Mucosa of rectum (tissue), 2 donors: ENCODE data around the gene KMT2C.
"Not testable (repeated sequence)": the region's sequence is repeated elsewhere in the genome, so short reads cannot be mapped to it uniquely, and the experiment has no call there.

Experiments used
- H3K27ac ChIP-seq, 2 donors: one replicate each; pipeline ENCODE4 v1.7.0; 2013; ENCODE audit warnings: inconsistent platforms in 2 of 2, low read depth in 2 of 2, low read length in 2 of 2
- H3K27me3 ChIP-seq, 2 donors: one replicate each; pipeline ENCODE4 v1.7.0; 2013; ENCODE audit warnings: low read length in 2 of 2; ENCODE audit not compliant: control insufficient read depth in 2 of 2, insufficient read depth in 2 of 2
- H3K36me3 ChIP-seq, 2 donors: one replicate each; pipeline ENCODE4 v1.7.0; 2013; ENCODE audit warnings: low read length in 2 of 2; ENCODE audit not compliant: control insufficient read depth in 2 of 2, insufficient read depth in 2 of 2
- H3K4me1 ChIP-seq, 2 donors: one replicate each; pipeline ENCODE4 v1.7.0; 2013; ENCODE audit warnings: low read length in 2 of 2, mild to moderate bottlenecking in 1 of 2; ENCODE audit not compliant: control insufficient read depth in 2 of 2, insufficient read depth in 2 of 2
- H3K4me3 ChIP-seq, 2 donors: one replicate each; pipeline ENCODE4 v1.7.0; 2013; ENCODE audit warnings: low read length in 2 of 2
- H3K9ac ChIP-seq, 2 donors: one replicate each; pipeline ENCODE4 v1.7.0; 2013; ENCODE audit warnings: low read length in 2 of 2, low read depth in 1 of 2, mild to moderate bottlenecking in 1 of 2
- H3K9me3 ChIP-seq, 2 donors: one replicate each; pipeline ENCODE4 v1.7.0; 2013; ENCODE audit warnings: low read length in 2 of 2; ENCODE audit not compliant: control insufficient read depth in 2 of 2
- donor health status: healthy.
- donor health status: Normal muscosa, but diverticular disease.

KMT2C gene

DNA sequence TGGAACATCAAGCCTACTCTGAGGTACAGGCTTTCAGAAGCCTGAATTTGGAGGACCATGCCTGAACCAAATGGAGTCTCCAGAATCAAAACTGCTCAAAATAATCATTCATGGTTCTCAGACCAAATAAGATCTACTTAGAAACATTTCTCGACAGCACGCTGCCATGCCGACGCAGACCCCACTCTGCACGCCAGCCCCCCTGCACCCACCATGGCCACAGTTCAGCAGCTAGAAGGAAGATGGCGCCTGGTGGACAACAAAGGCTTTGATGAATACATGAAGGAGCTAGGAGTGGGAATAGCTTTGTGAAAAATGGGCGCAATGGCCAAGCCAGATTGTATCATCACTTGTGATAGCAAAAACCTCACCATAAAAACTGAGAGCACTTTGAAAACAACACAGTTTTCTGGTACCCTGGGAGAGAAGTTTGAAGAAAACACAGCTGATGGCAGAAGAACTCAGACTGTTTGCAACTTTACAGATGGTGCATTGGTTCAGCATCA, 6.6 kb upstream of the KMT2C start:
- Histone ChIP-seq H3K9me3 (no peaks in the 10 kb centered on the region), H3K36me3 (no peaks in the 10 kb centered on the region), H3K9ac (no peak overlapping the region), H3K27me3 (no peaks in the 10 kb centered on the region), H3K4me1 (peaks cover 0 to under 1% of the 10 kb centered on the region in 2 donors), H3K27ac (no peak overlapping the region), H3K4me3 (no peak overlapping the region)

DNA sequence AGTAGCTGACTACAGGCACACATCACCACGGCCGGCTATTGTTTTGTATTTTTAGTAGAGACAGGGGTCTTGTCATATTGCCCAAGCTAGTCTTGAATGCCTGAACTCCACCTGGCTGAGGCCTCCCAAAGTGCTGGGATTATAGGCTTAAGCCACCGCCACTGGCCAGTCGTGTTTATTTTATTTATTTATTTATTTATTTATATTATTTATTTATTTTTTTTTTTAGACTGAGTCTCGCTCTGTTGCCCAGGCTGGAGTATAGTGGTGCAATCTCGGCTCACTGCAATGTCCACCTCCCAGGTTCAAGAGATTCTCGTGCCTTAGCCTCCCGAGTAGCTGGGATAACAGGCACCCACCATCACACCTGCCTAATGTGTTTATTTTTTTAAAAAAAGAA, 6.0 kb upstream of the KMT2C start:
- H3K9me3 ChIP-seq, H3K36me3 ChIP-seq, H3K27me3 ChIP-seq, H3K9ac ChIP-seq, H3K4me1 ChIP-seq, H3K27ac ChIP-seq, H3K4me3 ChIP-seq: not testable (repeated sequence)

DNA sequence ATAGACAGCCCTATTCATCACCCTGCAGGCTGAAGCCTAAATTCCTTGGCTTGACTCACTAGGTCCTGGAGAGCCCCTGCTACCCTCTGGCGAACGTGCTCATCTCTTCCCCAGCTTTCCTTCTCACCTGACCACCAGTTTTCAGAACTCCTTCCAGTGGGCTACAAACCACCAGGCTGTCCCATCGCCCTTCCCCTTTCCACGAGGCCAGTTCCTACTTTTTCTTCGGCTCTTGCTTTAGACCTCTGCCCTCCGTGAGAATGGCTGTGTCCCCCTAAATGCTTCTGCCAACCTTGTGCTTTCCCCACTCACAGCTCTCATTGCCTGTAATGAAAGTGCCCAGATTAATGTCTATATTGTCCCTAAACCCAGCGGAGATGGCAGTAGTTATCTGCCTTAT, 5.4 kb upstream of the KMT2C start:
- not testable (repeated sequence) for H3K27ac ChIP-seq, H3K9ac ChIP-seq, H3K9me3 ChIP-seq, H3K36me3 ChIP-seq, H3K4me3 ChIP-seq, H3K27me3 ChIP-seq, H3K4me1 ChIP-seq

DNA sequence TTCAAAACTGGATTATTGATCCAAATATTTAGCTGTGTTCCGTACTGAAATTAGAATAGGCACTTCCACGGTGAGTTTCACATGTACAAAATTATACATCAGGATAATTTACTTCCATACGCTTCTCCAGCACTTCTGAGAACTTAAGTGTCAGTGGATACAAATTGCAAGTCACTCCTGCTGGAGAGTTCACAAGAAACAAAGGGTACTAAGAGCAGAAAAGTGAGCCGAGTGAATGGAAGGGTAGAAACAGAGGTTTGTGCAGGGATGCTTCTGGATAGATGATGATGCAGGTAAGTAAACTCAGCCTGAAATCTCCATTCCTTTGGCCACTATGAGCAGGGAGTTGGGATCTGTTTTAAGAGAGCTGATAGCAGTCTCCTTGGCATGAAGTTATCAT, 2.2 kb upstream of the KMT2C start:
- H3K4me3 ChIP-seq, H3K9me3 ChIP-seq, H3K27ac ChIP-seq, H3K4me1 ChIP-seq, H3K9ac ChIP-seq, H3K36me3 ChIP-seq, H3K27me3 ChIP-seq: not testable (repeated sequence)

DNA sequence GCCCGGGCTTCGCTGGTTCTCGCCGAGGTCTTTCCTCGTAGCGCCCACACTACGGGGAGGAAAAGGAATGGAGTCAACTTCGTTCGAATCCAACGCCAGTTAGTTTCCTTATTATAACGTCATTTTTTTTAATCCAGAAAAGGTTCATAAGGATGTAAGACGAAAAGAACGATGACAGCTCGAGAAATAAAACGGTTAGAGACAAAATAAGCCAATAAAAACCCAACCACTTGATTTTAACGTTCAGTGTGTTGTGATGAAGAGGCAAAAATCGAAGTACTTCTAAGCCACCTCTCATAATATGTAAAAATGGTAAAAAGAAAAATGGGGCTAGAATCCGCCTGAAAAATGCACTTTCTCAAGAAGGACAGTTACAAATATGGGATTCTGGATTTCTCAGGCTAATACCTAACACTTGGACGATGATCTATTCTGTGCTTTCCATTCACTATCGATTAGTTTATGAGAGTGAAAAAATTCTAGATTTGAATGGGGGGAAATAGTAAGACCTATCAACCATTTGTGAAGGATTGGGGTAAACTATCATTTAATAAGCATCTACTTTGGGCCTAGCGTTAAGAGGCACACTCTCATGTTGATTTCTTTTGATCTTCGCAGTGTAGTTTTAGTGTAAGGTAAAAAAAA, 1.2 kb upstream of the KMT2C start:
- not testable (repeated sequence) for H3K27me3 ChIP-seq, H3K36me3 ChIP-seq, H3K4me1 ChIP-seq, H3K9me3 ChIP-seq
- Histone ChIP-seq H3K9ac (peak overlapping the region; percentile 76 to 80), H3K4me3 (peak overlapping the region; percentile 69 to 72), H3K27ac (peak overlapping the region; percentile 89 to 90)

DNA sequence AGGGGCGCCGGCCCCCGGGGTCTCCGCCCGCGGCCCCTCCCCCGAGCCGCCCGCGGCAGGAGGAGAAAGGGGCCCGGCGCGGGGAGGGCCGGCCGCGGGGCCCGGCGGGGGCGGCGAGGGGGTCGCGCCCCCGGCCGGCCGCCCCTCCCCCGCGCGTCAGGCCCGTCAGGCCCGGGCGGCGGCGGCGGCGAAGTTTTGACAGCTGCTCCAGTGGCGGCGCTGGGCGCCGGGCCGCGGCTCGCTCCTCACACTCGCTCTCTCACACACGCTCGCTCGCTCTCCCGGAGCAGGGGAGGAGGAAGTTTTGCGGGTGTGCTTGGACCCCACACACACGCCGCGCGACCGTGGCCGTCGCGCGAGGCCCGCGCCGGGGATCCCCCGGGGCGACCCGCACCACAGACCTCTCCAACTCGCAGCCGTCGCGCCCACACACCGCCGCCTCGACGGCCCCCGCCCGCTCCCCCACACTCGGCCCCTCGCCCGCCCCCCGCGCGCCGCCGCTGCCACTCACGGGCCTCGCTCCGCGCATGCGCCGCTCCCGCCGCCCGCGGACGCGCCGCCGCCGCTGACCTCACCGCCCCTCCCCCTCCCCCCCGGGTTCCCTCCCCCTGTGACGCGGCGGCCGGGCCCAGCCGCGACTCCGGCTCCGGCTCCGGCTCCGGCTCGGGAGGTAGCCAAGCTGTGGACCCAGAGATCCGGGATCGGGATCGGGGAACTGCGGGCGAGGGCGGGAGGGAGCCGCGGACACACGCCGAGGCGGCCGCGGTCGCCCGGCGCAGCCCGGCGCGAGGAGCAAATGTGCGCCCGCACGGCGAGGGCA, 518 bp upstream of the KMT2C start:
- Histone ChIP-seq H3K4me1 (peaks cover 6 to 8% of the 10 kb centered on the region in 2 donors), H3K4me3 (peak overlapping the region; percentile 69 to 74), H3K27ac (peak overlapping the region; percentile 97 to 98)

DNA sequence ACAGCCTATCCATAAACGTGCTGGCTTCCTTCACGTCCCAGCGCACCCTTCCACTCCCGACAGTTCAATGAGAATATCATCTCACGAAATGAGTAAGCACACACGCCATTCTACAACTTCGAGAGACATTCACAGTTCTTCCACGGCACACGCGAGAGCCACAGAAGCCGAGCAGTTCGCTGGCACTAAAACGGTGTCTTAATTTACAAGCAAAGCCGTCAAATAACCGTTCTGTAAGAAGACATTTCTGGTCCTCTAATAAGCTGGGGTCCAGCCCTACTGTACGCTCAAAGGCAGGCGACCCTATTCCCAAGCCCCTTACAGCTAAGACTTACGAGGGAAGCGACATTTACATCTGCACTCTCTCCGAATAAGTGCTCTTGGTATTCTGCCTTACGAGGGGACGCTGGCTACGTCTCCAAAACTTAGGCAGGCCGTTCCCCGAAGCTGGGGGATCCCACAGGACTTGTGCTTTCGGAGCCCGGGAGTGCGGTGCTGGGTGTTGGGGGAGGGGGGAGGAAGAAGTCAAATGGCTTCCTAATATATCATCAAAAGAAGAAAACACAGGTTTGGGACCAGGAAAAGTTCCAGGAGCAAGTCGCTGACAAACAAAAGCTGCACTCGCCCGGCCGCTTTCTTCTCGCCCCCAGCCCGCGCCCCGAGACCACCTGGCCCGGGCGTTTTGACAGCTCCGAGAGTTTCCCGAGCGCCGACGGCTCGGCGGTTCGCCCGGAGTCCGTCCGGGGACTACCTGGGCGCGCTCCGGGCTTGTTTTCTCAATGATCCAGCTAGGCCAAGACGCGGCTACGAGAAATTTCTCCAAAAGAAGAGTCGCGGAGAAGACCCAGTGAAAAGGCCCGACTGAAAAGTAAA, 1.1 kb downstream of the KMT2C start:
- H3K27me3 ChIP-seq, H3K4me1 ChIP-seq, H3K9me3 ChIP-seq, H3K36me3 ChIP-seq: not testable (repeated sequence)
- Histone ChIP-seq H3K9ac (peak overlapping the region; percentile 72 to 77), H3K4me3 (peak overlapping the region; percentile 80 to 83), H3K27ac (peak overlapping the region; percentile 80 to 85)

More for the DNA sequence above, 518 bp upstream of the KMT2C start:
- no peaks in the 10 kb centered on the region for H3K9me3 ChIP-seq
- peak overlapping the region; percentile 76 to 85 for H3K9ac ChIP-seq
- H3K36me3 ChIP-seq, result no peaks in the 10 kb centered on the region
- H3K27me3 ChIP-seq, result no peaks in the 10 kb centered on the region

DNA sequence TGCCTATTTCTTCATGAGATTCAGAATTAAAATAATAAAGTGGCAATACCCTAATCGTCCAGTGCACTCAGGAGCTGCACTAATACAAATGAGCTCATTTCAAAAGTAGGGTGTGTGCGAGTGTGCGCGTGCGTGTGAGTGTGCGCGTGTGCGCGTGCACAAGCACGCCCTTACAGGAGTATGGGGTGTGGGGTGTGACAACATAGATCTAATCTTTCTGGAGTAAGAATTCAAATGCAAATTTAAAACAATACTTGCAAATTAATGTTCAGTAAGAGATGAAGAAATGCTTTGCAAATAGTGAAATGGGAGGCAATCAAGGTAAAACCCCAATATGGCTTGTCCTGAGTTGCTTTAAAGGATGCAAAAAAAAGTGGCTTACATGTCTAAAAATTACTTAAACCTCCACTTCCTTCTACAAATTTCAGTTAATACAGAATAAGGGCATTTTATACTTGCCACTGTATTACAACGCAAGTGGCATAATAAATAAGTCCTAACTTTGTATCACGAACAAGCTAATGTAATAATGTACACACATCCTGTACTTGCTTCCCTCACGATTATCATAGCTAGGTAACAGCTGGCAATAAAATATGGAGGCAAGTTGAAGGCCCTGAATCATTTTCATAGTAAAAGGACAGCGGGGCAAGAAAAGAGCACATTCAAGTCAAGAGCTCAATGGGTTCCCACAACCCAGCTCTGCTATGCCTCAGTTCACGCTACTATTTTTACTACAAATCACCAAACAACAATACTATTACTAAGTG, 1.9 kb downstream of the KMT2C start:
- H3K4me1 ChIP-seq, H3K9me3 ChIP-seq, H3K27me3 ChIP-seq, H3K36me3 ChIP-seq: not testable (repeated sequence)
- H3K9ac ChIP-seq, result peak overlapping the region; percentile 72 to 77
- H3K4me3 ChIP-seq, result peak overlapping the region; percentile 80 to 83
- peak overlapping the region; percentile 80 to 85 for H3K27ac ChIP-seq

DNA sequence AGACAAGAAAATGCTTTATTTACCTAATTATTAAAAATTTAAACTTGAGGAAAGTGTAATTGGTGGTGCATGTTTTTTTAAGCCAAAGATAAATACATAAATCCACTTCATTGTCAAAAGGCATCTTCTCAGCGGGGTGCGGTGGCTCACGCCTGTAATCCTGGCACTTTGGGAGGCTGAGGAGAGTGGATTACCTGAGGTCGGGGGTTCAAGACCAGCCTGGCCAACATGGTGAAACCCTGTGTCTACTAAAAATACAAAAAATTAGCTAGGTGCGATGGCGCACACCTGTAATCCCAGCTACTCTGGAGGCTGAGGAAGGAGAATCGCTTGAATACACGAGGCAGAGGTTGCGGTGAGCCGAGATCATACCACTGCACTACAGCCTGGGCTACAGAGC, 3.1 kb downstream of the KMT2C start:
- H3K4me1 ChIP-seq, H3K27me3 ChIP-seq, H3K27ac ChIP-seq, H3K4me3 ChIP-seq, H3K9me3 ChIP-seq, H3K36me3 ChIP-seq: not testable (repeated sequence)
- peak overlapping the region in 1 of 2 donors; percentile 26 for H3K9ac ChIP-seq
